ENCODE data around the gene TSPAN9.

The TSPAN9 gene

DNA sequence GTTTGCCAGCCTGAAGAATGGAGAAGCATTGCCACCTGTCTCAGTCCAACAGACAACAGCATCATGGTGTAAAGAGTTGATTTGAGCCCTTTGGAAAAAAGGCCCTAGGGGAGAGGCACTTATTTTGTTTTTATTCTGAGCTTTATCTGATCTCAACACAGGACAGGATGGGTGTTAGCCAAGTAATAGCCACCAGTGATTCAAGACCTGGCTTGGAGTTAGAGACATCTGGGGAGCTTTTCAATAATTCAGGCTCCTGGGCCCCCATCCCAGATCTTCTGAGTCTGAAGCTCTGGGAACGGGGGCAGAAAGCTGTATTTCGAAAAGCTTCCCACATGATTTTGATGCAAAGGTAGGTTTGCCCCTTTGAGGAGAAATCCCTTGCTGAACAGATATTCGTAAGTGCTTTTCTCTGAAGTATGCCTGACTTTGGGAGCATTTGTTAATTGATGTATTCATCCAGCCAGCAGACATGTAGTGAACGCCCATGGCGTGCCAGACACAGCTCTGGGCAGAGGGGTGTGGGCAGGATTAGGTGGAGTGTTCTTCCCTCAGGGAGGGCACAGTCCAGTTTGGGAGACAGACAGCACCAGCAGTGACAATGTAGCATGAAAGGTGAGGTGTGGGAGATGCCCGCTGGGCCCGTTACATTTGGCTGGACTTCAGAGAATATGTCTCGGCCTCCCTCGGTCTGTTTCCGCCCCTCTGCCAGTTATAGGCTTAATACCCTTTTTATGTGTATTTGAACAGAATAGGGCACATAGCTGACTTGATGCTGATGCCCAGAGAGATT is 72.5 kb downstream of the TSPAN9 start:
- Histone ChIP-seq H3K9me3 (ENCODE audit: control insufficient read depth, insufficient read depth, low read length) (no peaks in the 10 kb centered on the region), H3K36me3 (ENCODE audit: insufficient read depth, low read length) (no peaks in the 10 kb centered on the region), H3K9ac (ENCODE audit: low read depth, low read length) (no peak overlapping the region), H3K4me1 (ENCODE audit: insufficient read depth, low read length) (peaks cover 26% of the 10 kb centered on the region)

DNA sequence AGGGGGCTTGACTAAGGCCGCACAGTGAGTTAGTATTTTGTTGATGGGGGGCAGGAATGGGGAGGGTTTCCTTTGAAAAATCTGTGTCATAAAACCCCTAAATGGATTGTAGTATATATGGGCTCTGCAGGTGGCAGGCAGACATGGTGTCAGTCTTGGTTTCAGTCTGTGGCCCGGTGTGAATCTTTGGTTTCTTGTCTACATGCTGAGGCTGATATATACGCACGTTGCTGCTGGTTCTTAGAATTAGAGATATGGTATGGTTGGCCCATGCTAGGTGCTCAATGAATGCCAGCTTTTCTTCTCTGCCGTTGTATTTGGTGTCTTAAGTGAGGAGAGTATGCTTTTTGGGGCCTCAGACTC is 73.1 kb downstream of the TSPAN9 start:
- H3K9me3 ChIP-seq (ENCODE audit: control insufficient read depth, insufficient read depth, low read length), result no peaks in the 10 kb centered on the region
- peaks cover 26% of the 10 kb centered on the region for H3K4me1 ChIP-seq (ENCODE audit: insufficient read depth, low read length)
- H3K36me3 ChIP-seq (ENCODE audit: insufficient read depth, low read length), result no peaks in the 10 kb centered on the region
- no peak overlapping the region for H3K9ac ChIP-seq (ENCODE audit: low read depth, low read length)

DNA sequence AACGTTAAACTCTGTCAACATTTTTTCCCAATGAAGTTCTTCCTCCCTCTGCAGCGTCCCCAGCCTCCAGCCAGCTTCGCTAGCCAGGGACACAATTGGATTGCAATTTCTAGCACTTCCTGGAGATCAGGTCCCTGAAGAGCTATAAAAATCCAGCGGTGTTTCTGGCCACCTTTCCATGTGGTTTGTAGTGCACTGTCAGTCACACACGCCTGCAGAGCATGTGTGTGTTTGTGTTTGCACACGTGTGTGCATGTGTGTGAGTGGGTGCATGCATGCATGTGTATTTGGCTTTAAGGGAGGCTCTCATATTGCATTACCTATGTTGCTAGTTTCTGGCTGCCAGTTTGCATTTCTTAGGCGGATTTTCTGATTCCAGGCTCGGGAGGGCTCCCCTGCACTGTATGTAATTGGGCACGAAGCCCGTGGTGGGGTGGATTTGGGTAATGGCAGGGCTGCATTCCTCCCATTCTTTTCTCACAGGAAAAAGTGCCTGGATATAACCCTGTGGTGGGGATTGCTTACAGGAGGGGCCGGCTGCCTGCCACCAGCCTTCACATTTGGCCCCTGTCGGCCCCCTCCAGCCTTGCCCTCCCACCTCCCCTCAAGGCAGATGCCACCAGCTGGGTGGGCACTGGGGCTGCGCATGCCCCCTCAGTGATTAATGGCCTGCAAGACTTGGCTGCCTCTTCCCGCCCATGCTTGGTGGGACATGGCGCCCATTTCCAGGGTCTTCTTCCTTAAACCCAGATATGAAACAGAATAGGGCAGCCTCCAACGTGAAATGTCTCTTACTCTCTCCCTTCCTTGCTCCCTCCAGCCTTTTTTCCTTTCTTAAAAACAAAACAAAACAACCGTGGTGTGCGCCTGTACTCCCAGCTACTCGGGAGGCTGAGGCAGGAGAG is 74.0 kb downstream of the TSPAN9 start:
- Histone ChIP-seq H3K4me1 (ENCODE audit: insufficient read depth, low read length) (peaks cover 31% of the 10 kb centered on the region), H3K9me3 (ENCODE audit: control insufficient read depth, insufficient read depth, low read length) (no peaks in the 10 kb centered on the region), H3K9ac (ENCODE audit: low read depth, low read length) (no peak overlapping the region), H3K36me3 (ENCODE audit: insufficient read depth, low read length) (no peaks in the 10 kb centered on the region)

DNA sequence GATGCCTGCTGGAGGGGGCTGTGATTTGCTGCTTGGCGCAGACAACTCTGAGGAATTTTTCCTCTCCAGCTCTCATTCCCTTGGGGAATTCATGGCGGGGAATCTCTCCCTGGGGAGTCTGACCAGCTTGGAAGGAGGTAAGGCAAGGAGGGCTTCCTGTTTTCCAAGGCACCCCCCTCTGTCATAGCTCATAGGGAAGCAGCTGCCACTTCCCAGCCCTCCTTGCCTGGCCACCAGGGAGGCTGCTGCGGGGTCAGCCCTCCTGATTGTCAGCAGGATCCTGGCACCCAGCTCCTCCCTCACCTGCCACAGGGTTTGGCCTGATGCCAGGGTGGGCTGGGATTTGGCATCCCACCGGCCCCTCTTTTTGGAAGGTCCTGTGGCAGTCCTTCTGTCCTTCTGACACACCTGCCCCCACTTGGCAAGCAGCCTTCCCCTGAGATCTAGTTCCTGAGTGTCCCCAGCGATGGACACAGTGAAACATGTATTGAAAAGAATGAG is 74.9 kb downstream of the TSPAN9 start:
- no peak overlapping the region for H3K9ac ChIP-seq (ENCODE audit: low read depth, low read length)
- H3K4me1 ChIP-seq (ENCODE audit: insufficient read depth, low read length), result peaks cover 31% of the 10 kb centered on the region
- no peaks in the 10 kb centered on the region for H3K9me3 ChIP-seq (ENCODE audit: control insufficient read depth, insufficient read depth, low read length)

DNA sequence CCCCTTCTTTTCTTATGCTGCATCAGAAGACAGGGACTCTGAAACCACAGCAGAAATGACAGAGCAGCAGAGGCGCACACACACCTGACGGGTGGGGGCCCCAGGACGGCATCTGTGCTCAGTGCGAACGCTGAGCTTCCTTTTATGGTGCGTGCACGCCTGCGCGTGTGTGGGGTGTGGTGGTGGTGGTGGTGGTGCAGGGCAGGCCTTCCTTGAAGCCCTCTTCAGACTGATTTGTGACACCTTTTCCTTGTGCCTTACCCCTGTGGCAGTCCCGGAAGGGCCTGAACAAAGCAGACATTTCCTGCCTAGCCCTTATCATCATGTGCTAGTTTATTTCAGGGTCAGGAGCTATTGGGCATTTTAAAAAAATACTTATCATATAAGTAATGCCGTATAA is 75.7 kb downstream of the TSPAN9 start:
- Histone ChIP-seq H3K4me1 (ENCODE audit: insufficient read depth, low read length) (peaks cover 31% of the 10 kb centered on the region), H3K36me3 (ENCODE audit: insufficient read depth, low read length) (no peaks in the 10 kb centered on the region), H3K9ac (ENCODE audit: low read depth, low read length) (no peak overlapping the region), H3K9me3 (ENCODE audit: control insufficient read depth, insufficient read depth, low read length) (no peaks in the 10 kb centered on the region)

More for the DNA sequence above, 74.9 kb downstream of the TSPAN9 start:
- H3K36me3 ChIP-seq (ENCODE audit: insufficient read depth, low read length), result no peaks in the 10 kb centered on the region

DNA sequence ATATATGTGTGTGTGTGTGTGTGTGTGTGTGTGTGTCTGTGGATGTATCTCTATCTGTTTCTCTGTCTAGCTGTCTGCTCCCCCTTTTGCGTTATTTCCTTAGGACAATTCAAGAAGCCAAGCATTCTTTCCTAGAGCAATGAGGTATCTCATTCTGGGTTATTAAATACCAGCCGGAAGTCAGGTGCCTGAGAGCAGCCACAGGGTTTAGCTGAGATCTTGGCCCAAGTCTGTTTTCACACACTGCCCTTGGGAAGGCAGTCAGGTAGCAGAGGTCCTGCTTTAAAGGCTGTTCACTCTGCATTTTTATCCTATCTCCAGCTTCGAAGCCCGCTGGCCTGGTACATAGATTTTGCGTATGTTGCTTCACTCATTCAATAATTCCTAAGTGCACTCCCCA is 76.8 kb downstream of the TSPAN9 start:
- peaks cover 25% of the 10 kb centered on the region for H3K4me1 ChIP-seq (ENCODE audit: insufficient read depth, low read length)
- H3K9ac ChIP-seq (ENCODE audit: low read depth, low read length), result no peak overlapping the region
- no peaks in the 10 kb centered on the region for H3K9me3 ChIP-seq (ENCODE audit: control insufficient read depth, insufficient read depth, low read length)

DNA sequence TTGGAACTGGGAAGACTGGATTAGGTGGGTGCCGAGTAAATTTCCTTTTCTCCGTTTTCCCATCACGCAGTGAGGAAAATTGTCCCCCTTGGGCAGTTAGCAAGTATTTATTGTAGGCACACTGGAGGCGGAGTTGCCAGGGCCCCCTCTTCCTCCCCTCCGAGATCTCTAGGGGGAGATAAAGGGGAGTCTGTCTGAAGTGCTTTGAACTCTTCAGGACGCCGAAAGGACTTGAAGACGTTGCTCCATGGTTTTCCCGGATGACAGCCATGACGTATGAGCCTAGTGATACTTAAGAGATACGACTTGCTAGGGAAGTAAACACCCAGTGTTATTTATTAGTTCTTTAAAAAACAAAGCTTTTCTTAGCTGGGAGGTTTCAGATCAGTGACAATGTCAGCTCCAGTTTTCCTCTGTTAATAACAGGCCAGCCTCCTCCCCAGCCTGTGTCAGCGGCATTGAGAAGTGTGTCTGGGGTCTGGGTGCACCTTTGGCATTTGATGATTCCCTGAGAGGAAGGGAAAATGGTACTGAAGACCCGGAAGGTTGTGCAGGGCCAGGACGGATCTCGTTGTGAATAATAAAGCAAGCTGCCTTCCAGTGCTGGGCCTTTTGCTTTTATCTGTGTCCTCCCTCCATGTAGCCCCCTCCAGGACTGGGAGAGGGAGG is 78.7 kb downstream of the TSPAN9 start:
- H3K4me1 ChIP-seq (ENCODE audit: insufficient read depth, low read length), result peaks cover 17% of the 10 kb centered on the region
- H3K9ac ChIP-seq (ENCODE audit: low read depth, low read length), result no peak overlapping the region
- H3K9me3 ChIP-seq (ENCODE audit: control insufficient read depth, insufficient read depth, low read length), result 0 out of 2 replicates have a peak, but pooled peaks cover 4% of the 10 kb centered on the region
- H3K36me3 ChIP-seq (ENCODE audit: insufficient read depth, low read length), result no peaks in the 10 kb centered on the region

More for the DNA sequence above, 76.8 kb downstream of the TSPAN9 start:
- no peaks in the 10 kb centered on the region for H3K36me3 ChIP-seq (ENCODE audit: insufficient read depth, low read length)

DNA sequence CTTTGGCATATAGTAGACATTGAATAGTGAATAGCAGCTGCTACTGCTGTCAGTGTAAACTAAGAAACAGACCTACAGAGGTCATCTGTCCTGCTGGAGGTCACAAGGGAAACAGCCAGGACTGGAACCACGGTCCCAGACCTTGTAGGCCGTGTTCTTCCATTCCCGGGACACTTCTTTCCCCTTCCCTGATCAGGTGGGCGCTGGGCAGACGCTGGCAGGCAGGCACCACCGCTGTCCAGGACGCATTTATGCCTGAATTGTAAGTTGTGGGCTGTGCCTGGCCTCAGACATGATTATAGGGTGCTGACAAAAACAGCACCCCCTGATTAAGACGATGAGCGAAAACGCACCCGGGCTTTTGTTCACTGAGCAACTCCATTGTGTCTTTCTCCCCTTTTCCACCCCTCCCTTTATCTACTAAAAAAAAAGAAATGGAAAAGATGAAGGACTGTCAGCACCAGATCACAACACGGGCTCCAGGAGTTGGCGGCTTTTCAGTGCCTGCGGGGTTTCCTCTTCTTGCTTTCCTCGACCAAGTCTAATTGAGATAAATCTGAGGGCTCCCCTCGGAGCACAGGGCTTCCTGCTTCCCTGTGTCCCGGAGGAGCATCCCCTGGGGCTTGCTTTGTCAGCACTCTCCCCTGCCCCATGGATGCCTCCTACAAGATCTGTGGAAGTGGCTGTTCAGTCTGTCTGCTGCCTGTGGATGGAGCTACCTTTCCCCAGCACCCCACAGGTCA is 80.6 kb downstream of the TSPAN9 start:
- no peak overlapping the region for H3K9ac ChIP-seq (ENCODE audit: low read depth, low read length)
- H3K36me3 ChIP-seq (ENCODE audit: insufficient read depth, low read length), result no peaks in the 10 kb centered on the region
- peaks cover 4% of the 10 kb centered on the region; the same call in 1 of the 2 replicates for H3K4me1 ChIP-seq (ENCODE audit: insufficient read depth, low read length)
- H3K9me3 ChIP-seq (ENCODE audit: control insufficient read depth, insufficient read depth, low read length), result 0 out of 2 replicates have a peak, but pooled peaks cover 4% of the 10 kb centered on the region

DNA sequence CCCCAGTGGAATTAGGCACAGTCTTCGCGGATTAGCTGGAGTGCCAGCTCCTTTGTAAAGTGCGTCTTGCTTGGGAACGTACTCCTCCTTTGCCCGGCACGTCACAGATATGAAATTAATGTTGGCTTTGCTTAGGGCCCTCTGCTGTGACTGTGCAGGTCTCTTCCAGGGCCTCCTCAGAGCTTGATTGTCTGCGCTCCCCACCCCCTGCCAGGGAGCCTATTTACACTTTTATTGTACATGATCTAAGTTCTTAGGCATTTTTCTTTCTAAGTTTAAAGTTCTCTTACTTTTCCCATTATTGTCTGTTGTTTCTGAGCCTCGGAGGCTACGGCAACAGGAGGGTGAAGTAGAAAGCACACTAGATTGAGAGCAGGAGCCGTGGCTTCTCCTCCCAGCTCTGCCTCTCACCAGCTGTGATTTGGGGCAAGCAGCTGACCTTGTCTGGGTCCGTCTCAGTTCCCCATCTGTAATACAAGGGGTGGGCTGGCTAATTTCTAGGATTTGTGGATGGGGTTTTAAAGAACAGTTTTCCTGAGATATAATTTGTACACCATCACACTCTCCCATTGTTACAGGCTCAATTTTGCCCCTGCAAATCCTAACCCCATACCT is 81.8 kb downstream of the TSPAN9 start:
- no peak overlapping the region for H3K9ac ChIP-seq (ENCODE audit: low read depth, low read length)
- no peaks in the 10 kb centered on the region for H3K36me3 ChIP-seq (ENCODE audit: insufficient read depth, low read length)
- H3K9me3 ChIP-seq (ENCODE audit: control insufficient read depth, insufficient read depth, low read length), result 0 out of 2 replicates have a peak, but pooled peaks cover 4% of the 10 kb centered on the region
- H3K4me1 ChIP-seq (ENCODE audit: insufficient read depth, low read length), result peaks cover 4% of the 10 kb centered on the region; the same call in 1 of the 2 replicates

DNA sequence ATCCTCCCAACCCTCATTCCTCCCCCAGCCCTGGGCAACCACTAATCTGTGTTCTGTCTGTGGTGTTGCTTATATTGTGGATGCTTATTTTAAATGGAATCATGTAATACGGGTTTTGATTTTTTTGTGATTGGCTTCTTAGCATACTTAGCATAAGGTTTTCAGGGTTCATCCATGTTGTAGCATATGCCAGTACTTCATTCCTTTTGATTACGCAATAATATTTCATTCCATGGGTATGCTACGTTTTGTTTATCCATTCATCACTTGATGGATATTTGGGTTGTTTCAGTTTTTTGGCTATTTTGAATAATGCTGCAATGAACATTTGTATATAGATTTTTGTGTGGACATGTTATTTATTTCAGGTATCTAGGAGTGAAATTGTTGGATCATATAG is 82.9 kb downstream of the TSPAN9 start:
- Histone ChIP-seq H3K9me3 (ENCODE audit: control insufficient read depth, insufficient read depth, low read length) (0 out of 2 replicates have a peak, but pooled peaks cover 4% of the 10 kb centered on the region), H3K36me3 (ENCODE audit: insufficient read depth, low read length) (no peaks in the 10 kb centered on the region), H3K9ac (ENCODE audit: low read depth, low read length) (no peak overlapping the region), H3K4me1 (ENCODE audit: insufficient read depth, low read length) (peaks cover 11% of the 10 kb centered on the region)

DNA sequence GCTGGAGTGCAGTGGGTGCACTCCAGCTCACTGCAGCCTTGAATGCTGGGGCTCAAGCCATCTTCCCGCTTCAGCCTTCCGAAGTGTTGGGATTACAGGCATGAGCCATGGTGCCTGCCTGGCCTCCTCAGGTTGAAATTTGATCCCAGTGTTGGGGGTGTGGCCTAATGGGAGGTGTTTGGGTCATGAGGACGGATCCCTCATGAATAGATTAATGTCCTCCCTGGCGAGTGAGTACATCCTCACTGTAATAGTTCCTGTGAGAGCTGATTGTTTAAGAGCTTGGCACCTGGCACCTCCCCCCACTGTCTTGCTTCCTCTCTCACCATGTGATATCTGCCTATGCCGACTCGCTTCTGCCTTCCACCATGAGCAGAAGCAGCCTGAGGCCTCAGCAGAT is 84.7 kb downstream of the TSPAN9 start:
- H3K9me3 ChIP-seq (ENCODE audit: control insufficient read depth, insufficient read depth, low read length), result 0 out of 2 replicates have a peak, but pooled peaks cover 4% of the 10 kb centered on the region
- peaks cover 10% of the 10 kb centered on the region for H3K4me1 ChIP-seq (ENCODE audit: insufficient read depth, low read length)
- H3K36me3 ChIP-seq (ENCODE audit: insufficient read depth, low read length), result no peaks in the 10 kb centered on the region
- no peak overlapping the region for H3K9ac ChIP-seq (ENCODE audit: low read depth, low read length)

DNA sequence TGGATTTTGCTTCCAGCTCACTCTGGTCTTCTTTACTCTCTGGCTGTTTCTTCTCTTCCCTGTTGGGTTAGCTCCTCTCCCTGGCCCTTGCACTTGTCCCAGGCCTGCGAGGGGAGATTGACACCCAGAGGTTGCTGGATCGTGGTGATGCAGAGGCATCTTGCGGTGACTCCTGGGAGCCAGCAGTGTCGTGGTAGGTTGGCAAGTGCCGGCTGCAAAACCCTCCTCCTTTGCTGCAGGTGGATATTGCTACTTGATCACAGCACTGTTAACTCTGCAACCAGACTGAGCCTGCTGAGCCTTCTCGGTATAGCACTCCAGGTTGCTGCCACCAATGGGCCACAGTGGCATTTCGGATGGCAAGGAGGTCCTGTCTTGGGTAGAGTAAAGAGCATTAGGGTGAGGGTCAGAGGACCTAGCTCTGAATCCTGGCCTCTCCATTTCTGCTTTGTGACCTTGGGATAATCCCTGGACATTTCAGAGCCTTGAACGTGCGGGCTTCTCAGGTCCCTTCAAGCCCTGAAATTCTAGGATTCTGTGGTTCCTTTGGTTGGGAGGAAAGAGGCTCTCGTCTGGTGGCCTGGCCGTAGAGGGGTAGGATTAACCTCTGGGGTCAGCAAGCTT is 87.4 kb downstream of the TSPAN9 start:
- Histone ChIP-seq H3K4me1 (ENCODE audit: insufficient read depth, low read length) (peaks cover 26% of the 10 kb centered on the region), H3K9me3 (ENCODE audit: control insufficient read depth, insufficient read depth, low read length) (0 out of 2 replicates have a peak, but pooled peaks cover 4% of the 10 kb centered on the region), H3K36me3 (ENCODE audit: insufficient read depth, low read length) (no peaks in the 10 kb centered on the region), H3K9ac (ENCODE audit: low read depth, low read length) (no peak overlapping the region)

Data from ES-I3 (cell line).